Measurements from ENCODE around the gene DAP3.

DNA sequence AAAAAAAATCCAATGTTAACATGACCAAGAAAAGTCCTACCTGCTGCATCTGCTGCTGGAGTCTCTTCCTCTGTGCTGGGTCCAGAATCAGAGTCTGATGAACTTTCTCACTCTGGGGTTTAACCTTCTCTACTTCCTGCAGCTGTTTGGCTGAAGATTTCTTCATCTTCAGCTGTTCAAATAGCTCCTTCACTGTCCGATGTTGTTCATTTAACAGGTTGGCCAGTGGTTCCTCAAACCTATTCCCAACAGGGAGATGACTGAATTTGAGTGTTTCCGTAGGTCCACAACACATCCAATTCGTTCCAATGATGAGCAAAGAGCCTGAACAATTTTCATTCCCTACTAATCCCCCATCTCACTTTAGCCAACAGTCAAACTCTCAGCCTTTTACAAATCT is 88.7 kb downstream of the DAP3 start:
- TF ChIP-seq POLR2A (IDR thresholded peaks at IDR 0.05) = no peak
- no peak for TF ChIP-seq CTCF (IDR thresholded peaks at IDR 0.05)
